K562 (cell line): ENCODE data around the gene DUOX2. TPM values are rescaled to one million over a fixed set of nuclear protein-coding genes. Genes with fewer than 3 reads are reported as not detected.

Experiments used
- ATAC-seq: fragments of 200-7000 bp; cut with Tn5 transposase; 3 replicates; pipeline ENCODE4 v1.9.1; 2020; ENCODE audit warnings: moderate library complexity
- BruUV-seq: library from RNA; stranded (reverse); fragments of 400-500 nt; replicated peaks from 2 replicates; lab custom pipeline; 2021; lab: Mats Ljungman, UMichigan
- CTCF ChIA-PET: fragments of 300-600 bp; formaldehyde crosslinking; extraction: SDS; loops from one replicate; lab custom pipeline; 2021; ENCODE audit warnings: low intra/inter-chr PET ratio; lab: Yijun Ruan, JAX
- POLR2A ChIA-PET: fragments of 300-600, 350-650 bp; sonication (Branson Sonifier 250); formaldehyde crosslinking; extraction: SDS; loops from one replicate; lab custom pipeline; 2021; ENCODE audit warnings: antibody characterized with exemption, inconsistent platforms; lab: Yijun Ruan, JAX
- DNase-seq, 4 experiments: peaks; one replicate each; pipeline versions ENCODE4 v3.0.0 to v3.0.0-alpha.2; 2011 to 2018; ENCODE audit warnings: low spot score in 3 of 4, mixed read lengths in 3 of 4; ENCODE audit errors: extremely low read depth in 1 of 4
- FAIRE-seq: peaks from 2 replicates; lab custom pipeline; 2011; peaks lifted over from hg19 to GRCh38; lab: Jason Lieb, UNC
- H2AFZ ChIP-seq: 2 replicates; pipeline ENCODE4 v1.6.0; 2011; ENCODE audit warnings: low read depth, low read length, control low read depth, inconsistent platforms
- H3K27ac ChIP-seq: fragments of 200-600 bp; 3 replicates; pipeline ENCODE4 v1.8.0; 2011; ENCODE audit warnings: low read depth, mild to moderate bottlenecking, control low read depth, inconsistent platforms, low read length, moderate library complexity, mixed read lengths; ENCODE audit errors: extremely low read depth
- H3K27me3 ChIP-seq, 2 experiments: fragments of 300-600 bp in 1 of 2; 2 replicates in 1 of 2; 3 replicates in 1 of 2; pipeline versions ENCODE4 v1.6.0 to v1.8.0; 2011; ENCODE audit warnings: inconsistent platforms in 2 of 2, low read length in 2 of 2, mild to moderate bottlenecking in 1 of 2, mixed read lengths in 1 of 2, moderate library complexity in 1 of 2; ENCODE audit not compliant: control insufficient read depth in 2 of 2, insufficient read depth in 2 of 2
- H3K36me3 ChIP-seq: fragments of 300-600 bp; 3 replicates; pipeline ENCODE4 v1.8.0; 2011; ENCODE audit warnings: mild to moderate bottlenecking, low read length, inconsistent platforms; ENCODE audit not compliant: control insufficient read depth, insufficient read depth
- H3K4me1 ChIP-seq, 2 experiments: fragments of 200-600 bp in 1 of 2; replicated peaks in 1 of 2; 2 replicates in 1 of 2; 3 replicates in 1 of 2; pipeline versions ENCODE4 v1.5.1 to v1.8.0; 2011; ENCODE audit warnings: inconsistent platforms in 2 of 2, low read length in 2 of 2, mild to moderate bottlenecking in 1 of 2, mixed read lengths in 1 of 2, moderate library complexity in 1 of 2; ENCODE audit not compliant: control insufficient read depth in 2 of 2, insufficient read depth in 2 of 2
- H3K4me2 ChIP-seq: 2 replicates; pipeline ENCODE4 v1.6.1; 2011; ENCODE audit warnings: low read length, control low read depth, inconsistent platforms, mixed read lengths; ENCODE audit not compliant: insufficient read depth
- H3K4me3 ChIP-seq: fragments of 200-600 bp; sonication (generic), shearing (Covaris generic); 2 replicates; pipeline ENCODE4 v1.5.1; 2016; ENCODE audit warnings: control low read depth, inconsistent platforms
- H3K79me2 ChIP-seq: fragments of 200-600 bp; 3 replicates; pipeline ENCODE4 v1.8.0; 2011; ENCODE audit warnings: low read length, inconsistent platforms; ENCODE audit not compliant: control insufficient read depth, insufficient read depth
- H3K9ac ChIP-seq, 2 experiments: 2 replicates each; pipeline versions ENCODE4 v1.6.0 to v1.6.1; 2011; ENCODE audit warnings: low read depth in 2 of 2, low read length in 2 of 2, control low read depth in 1 of 2, inconsistent platforms in 1 of 2, mild to moderate bottlenecking in 1 of 2, mixed read lengths in 1 of 2; ENCODE audit not compliant: insufficient read depth in 1 of 2
- H3K9me1 ChIP-seq: one replicate; pipeline ENCODE4 v1.6.0; 2011; ENCODE audit warnings: inconsistent platforms, mild to moderate bottlenecking, low read length, moderate library complexity; ENCODE audit not compliant: control insufficient read depth, insufficient read depth
- H3K9me3 ChIP-seq: replicated peaks from 2 replicates; pipeline ENCODE4 v1.5.1; 2011; ENCODE audit warnings: low read depth, low read length, inconsistent platforms; ENCODE audit not compliant: control insufficient read depth, insufficient read depth
- H4K20me1 ChIP-seq: replicated peaks from 2 replicates; pipeline ENCODE4 v1.6.1; 2011; ENCODE audit warnings: low read length, inconsistent platforms, mixed read lengths; ENCODE audit not compliant: control insufficient read depth, insufficient read depth
- MEIS2 ChIP-seq: fragments of 450-650 bp; IDR thresholded peaks from 2 replicates; pipeline ENCODE4 v1.6.1; 2014; ENCODE audit warnings: mild to moderate bottlenecking; ENCODE audit not compliant: partially characterized antibody
- WGBS: fragments of 100-300 bp; shearing (Covaris generic); methylation state at CpG from one replicate; pipeline ENCODE4 v1.1.6; 2016; ENCODE audit warnings: low coverage, mixed read lengths; ENCODE audit not compliant: insufficient coverage; ENCODE audit errors: missing lambda C conversion rate; 5-methylcytosine and 5-hydroxymethylcytosine counted together
- in situ Hi-C: fragments of 300-500 bp; cut with MboI; formaldehyde crosslinking; loops from 4 replicates; pipeline ENCODE4 v1.15.0; 2018; ENCODE audit warnings: inconsistent platforms, mixed read lengths
- intact Hi-C: fragments of 100-400 bp; cut with micrococcal nuclease; formaldehyde crosslinking; loops from 2 replicates; pipeline ENCODE4 v1.14.2; 2022
- polyA plus RNA-seq, 8 experiments: library from polyadenylated mRNA; depleted of rRNA in 4 of 8; stranded (reverse) in 5 of 8; unstranded in 3 of 8; fragments of >200 nt; fragmentation: Nextera tagmentation in 2 of 8; fragmentation: Illumina TruSeq in 1 of 8; extraction: Ambion mirVana in 2 of 8; extraction: Trizol in 1 of 8; gene quantifications; 2 replicates each; pipeline versions ENCODE4 v1.2.1 to v1.2.3, GENCODE V29; 2011 to 2014; ENCODE audit warnings: inconsistent platforms in 1 of 8, missing spikeins in 1 of 8
- total RNA-seq, 7 experiments: library from RNA; depleted of rRNA in 6 of 7; stranded (reverse); fragments of >200 nt in 6 of 7; fragmentation: Illumina TruSeq in 2 of 7; extraction: Trizol in 2 of 7; gene quantifications; 2 replicates each; pipeline versions ENCODE4 v1.2.1 to v1.2.3, GENCODE V29; 2011 to 2021; ENCODE audit warnings: low replicate concordance in 1 of 7
- TF ChIP-seq, protein P1 (sequence below), 2 experiments: fragments of 200-800 bp in 1 of 2; sonication (Bioruptor generic) in 1 of 2; sonication (generic) in 1 of 2; formaldehyde crosslinking in 1 of 2; IDR thresholded peaks in 1 of 2; conservative IDR thresholded peaks in 1 of 2; 2 replicates each; pipeline versions ENCODE4 v1.5.0 to v1.6.1; 2016 to 2020; ENCODE audit warnings: missing compliant biosample characterization in 1 of 2, missing genetic modification characterization in 1 of 2, missing genetic modification reagents in 1 of 2
- TF ChIP-seq, protein P2 (sequence below): IDR thresholded peaks from 3 replicates; pipeline ENCODE4 v1.6.1; 2011; ENCODE audit warnings: borderline replicate concordance, mild to moderate bottlenecking, moderate library complexity; ENCODE audit not compliant: insufficient read length; ENCODE audit errors: extremely low read depth

DUOX2 gene
- total and polyA plus RNA-seq, 9 of the 15 experiments (the other 6 are each of a cell fraction or from before 2014, with no cell fraction given) = 0.01 to 0.03 (median 0.02) TPM; not detected in 6

DNA sequence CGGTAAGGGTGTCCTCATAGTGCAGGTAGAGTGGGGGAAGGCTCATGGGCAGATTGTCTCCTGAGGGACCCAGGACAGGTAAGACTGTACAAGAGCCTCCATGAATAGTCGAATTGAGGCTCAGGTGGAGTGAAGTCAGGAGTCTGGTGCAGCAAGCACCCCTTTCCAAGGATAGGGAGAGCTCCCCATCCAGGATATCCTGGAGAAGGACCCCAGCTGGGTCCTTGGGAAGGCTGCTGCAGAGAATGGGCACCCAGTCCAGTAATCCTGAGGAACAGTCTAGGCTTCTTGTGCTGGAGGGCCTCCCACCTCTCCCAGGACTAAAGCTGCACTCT lies 746 bp upstream of the DUOX2 start:
- no peak overlapping the region for H2AFZ ChIP-seq
- ATAC-seq (no peak), FAIRE-seq (no peak), DNase-seq (no peak)
- H3K27ac ChIP-seq = no peak overlapping the region
- TF ChIP-seq, protein P1, sequence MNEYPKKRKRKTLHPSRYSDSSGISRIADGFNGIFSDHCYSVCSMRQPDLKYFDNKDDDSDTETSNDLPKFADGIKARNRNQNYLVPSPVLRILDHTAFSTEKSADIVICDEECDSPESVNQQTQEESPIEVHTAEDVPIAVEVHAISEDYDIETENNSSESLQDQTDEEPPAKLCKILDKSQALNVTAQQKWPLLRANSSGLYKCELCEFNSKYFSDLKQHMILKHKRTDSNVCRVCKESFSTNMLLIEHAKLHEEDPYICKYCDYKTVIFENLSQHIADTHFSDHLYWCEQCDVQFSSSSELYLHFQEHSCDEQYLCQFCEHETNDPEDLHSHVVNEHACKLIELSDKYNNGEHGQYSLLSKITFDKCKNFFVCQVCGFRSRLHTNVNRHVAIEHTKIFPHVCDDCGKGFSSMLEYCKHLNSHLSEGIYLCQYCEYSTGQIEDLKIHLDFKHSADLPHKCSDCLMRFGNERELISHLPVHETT (CRISPR knock-in tag; conservative IDR thresholded peaks at IDR 0.05 in 1 of 2, IDR thresholded peaks at IDR 0.05 in 1 of 2) = no peak
- TF ChIP-seq, protein P2, sequence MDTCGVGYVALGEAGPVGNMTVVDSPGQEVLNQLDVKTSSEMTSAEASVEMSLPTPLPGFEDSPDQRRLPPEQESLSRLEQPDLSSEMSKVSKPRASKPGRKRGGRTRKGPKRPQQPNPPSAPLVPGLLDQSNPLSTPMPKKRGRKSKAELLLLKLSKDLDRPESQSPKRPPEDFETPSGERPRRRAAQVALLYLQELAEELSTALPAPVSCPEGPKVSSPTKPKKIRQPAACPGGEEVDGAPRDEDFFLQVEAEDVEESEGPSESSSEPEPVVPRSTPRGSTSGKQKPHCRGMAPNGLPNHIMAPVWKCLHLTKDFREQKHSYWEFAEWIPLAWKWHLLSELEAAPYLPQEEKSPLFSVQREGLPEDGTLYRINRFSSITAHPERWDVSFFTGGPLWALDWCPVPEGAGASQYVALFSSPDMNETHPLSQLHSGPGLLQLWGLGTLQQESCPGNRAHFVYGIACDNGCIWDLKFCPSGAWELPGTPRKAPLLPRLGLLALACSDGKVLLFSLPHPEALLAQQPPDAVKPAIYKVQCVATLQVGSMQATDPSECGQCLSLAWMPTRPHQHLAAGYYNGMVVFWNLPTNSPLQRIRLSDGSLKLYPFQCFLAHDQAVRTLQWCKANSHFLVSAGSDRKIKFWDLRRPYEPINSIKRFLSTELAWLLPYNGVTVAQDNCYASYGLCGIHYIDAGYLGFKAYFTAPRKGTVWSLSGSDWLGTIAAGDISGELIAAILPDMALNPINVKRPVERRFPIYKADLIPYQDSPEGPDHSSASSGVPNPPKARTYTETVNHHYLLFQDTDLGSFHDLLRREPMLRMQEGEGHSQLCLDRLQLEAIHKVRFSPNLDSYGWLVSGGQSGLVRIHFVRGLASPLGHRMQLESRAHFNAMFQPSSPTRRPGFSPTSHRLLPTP = no peak
- TF ChIP-seq MEIS2 = no peak
- H3K4me1 ChIP-seq = peaks cover 0 to 32% of the 10 kb centered on the region in 2 experiments; a peak in 3 of 5 replicates
- ChIA-PET POLR2A (interaction anchor here (0.7 kb wide), 1 partner anchor 46 kb away, joined by 3 read pairs; no protein-coding TSS in a partner anchor), CTCF (no interaction called here)
- no peak overlapping the region for H3K4me2 ChIP-seq
- H3K9ac ChIP-seq = no peak overlapping the region
- H3K36me3 ChIP-seq = no peaks in the 10 kb centered on the region
- no peak overlapping the region for H3K4me3 ChIP-seq
- H4K20me1 ChIP-seq = no peaks in the 10 kb centered on the region
- in situ Hi-C loops = loop anchor here (25.0 kb wide), 1 partner anchor 152 kb away; the partner anchor contains the start of gene TERB2
- BruUV-seq = no TSS peak
- H3K27me3 ChIP-seq = peaks cover 2 to 19% of the 10 kb centered on the region in 2 experiments; a peak in 3 of 5 replicates
- intact Hi-C loops = no loop called here
- no peaks in the 10 kb centered on the region for H3K79me2 ChIP-seq
- 9% methylated on average over 2 of the region's 2 CpGs for WGBS
- H3K9me3 ChIP-seq = no peaks in the 10 kb centered on the region
- H3K9me1 ChIP-seq = no peaks in the 10 kb centered on the region
